SK-N-SH (cell line): ENCODE data around the gene HSF2. TPM values are rescaled to one million over a fixed set of nuclear protein-coding genes. Genes with fewer than 3 reads are reported as not detected.

Source experiments
- CTCF ChIA-PET: fragments of 300-600, 350-600 bp; formaldehyde crosslinking; extraction: SDS; loops from one replicate; lab custom pipeline; 2021; lab: Yijun Ruan, JAX
- POLR2A ChIA-PET: fragments of 350-600 bp; sonication (Branson Sonifier 250); formaldehyde crosslinking; extraction: SDS; loops from one replicate; lab custom pipeline; 2020; ENCODE audit warnings: antibody characterized with exemption, inconsistent platforms; lab: Yijun Ruan, JAX
- DNase-seq: peaks from one replicate; pipeline ENCODE4 v3.0.0; 2012
- H2AFZ ChIP-seq: fragments of 200-600 bp; sonication (generic); 2 replicates; pipeline ENCODE4 v1.8.1; 2016; ENCODE audit warnings: antibody characterized with exemption, mild to moderate bottlenecking, low read depth
- H3F3A ChIP-seq: fragments of 200-600 bp; sonication (generic); replicated peaks from 2 replicates; pipeline ENCODE3; 2016; ENCODE audit warnings: antibody characterized with exemption, mild to moderate bottlenecking; ENCODE audit not compliant: insufficient read depth
- H3K27ac ChIP-seq, 2 experiments: fragments of 200-500 bp in 1 of 2; fragments of 200-600 bp in 1 of 2; sonication (Bioruptor generic) in 1 of 2; sonication (generic), shearing (Covaris generic) in 1 of 2; 2 replicates each; pipeline versions ENCODE4 v1.5.1 to v1.6.1; 2014 to 2016; ENCODE audit warnings: low read depth in 2 of 2, inconsistent platforms in 1 of 2, low read length in 1 of 2, mild to moderate bottlenecking in 1 of 2, mixed read lengths in 1 of 2
- H3K27me3 ChIP-seq: fragments of 200-600 bp; sonication (generic), shearing (Covaris generic); 2 replicates; pipeline ENCODE4 v1.6.1; 2016; ENCODE audit warnings: mixed run types; ENCODE audit not compliant: insufficient read depth
- H3K36me3 ChIP-seq, 2 experiments: fragments of 200-500 bp in 1 of 2; fragments of 200-600 bp in 1 of 2; sonication (Bioruptor generic) in 1 of 2; sonication (generic) in 1 of 2; replicated peaks in 1 of 2; 2 replicates each; pipeline versions ENCODE3 to v1.5.1; 2014 to 2016; ENCODE audit warnings: low read length in 1 of 2, mild to moderate bottlenecking in 1 of 2; ENCODE audit not compliant: insufficient read depth in 2 of 2, control insufficient read depth in 1 of 2
- H3K4me1 ChIP-seq, 2 experiments: fragments of 200-500 bp in 1 of 2; fragments of 200-600 bp in 1 of 2; sonication (Bioruptor generic) in 1 of 2; sonication (generic), shearing (Covaris generic) in 1 of 2; 2 replicates each; pipeline versions ENCODE4 v1.5.1 to v1.6.1; 2014 to 2016; ENCODE audit warnings: low read depth in 1 of 2, low read length in 1 of 2, mixed run types in 1 of 2; ENCODE audit not compliant: insufficient read depth in 2 of 2, control insufficient read depth in 1 of 2
- H3K4me2 ChIP-seq: fragments of 200-600 bp; sonication (generic), shearing (Covaris generic); 2 replicates; pipeline ENCODE4 v1.6.1; 2017; ENCODE audit warnings: mixed run types
- H3K4me3 ChIP-seq, 2 experiments: fragments of 200-500 bp in 1 of 2; fragments of 200-600 bp in 1 of 2; sonication (Bioruptor generic) in 1 of 2; sonication (generic), shearing (Covaris generic) in 1 of 2; 2 replicates each; pipeline versions ENCODE4 v1.5.1 to v1.8.1; 2014 to 2016; ENCODE audit warnings: low read depth in 2 of 2, inconsistent platforms in 1 of 2, low read length in 1 of 2, mild to moderate bottlenecking in 1 of 2, mixed read lengths in 1 of 2, moderate library complexity in 1 of 2
- H3K79me2 ChIP-seq: fragments of 200-600 bp; sonication (generic); 2 replicates; pipeline ENCODE4 v1.8.1; 2017; ENCODE audit warnings: mild to moderate bottlenecking; ENCODE audit not compliant: insufficient read depth
- H3K9ac ChIP-seq: fragments of 200-600 bp; sonication (generic); 2 replicates; pipeline ENCODE4 v1.6.1; 2017; ENCODE audit warnings: mixed run types
- H3K9me2 ChIP-seq: fragments of 200-600 bp; sonication (generic); 2 replicates; pipeline ENCODE4 v1.6.1; 2017; ENCODE audit warnings: mixed run types
- H3K9me3 ChIP-seq: fragments of 200-600 bp; sonication (generic); 2 replicates; pipeline ENCODE4 v1.6.1; 2017; ENCODE audit warnings: mixed run types, mild to moderate bottlenecking, moderate library complexity
- H4K20me1 ChIP-seq: fragments of 200-600 bp; sonication (generic); 2 replicates; pipeline ENCODE4 v1.6.1; 2017; ENCODE audit warnings: mild to moderate bottlenecking, mixed run types; ENCODE audit not compliant: insufficient read depth
- CHD2 ChIP-seq: fragments of 150-350 bp; IDR thresholded peaks from 2 replicates; pipeline ENCODE4 v1.6.1; 2018; ENCODE audit warnings: low read length; ENCODE audit not compliant: partially characterized antibody
- ELF1 ChIP-seq: IDR thresholded peaks from 2 replicates; pipeline ENCODE4 v1.4.0; 2012
- FOSL2 ChIP-seq: IDR thresholded peaks from 2 replicates; pipeline ENCODE4 v1.4.0; 2012; ENCODE audit warnings: low read depth, mild to moderate bottlenecking, moderate library complexity, borderline replicate concordance
- GATA2 ChIP-seq: sonication (generic); formaldehyde crosslinking; IDR thresholded peaks from 2 replicates; pipeline ENCODE4 v1.5.0; 2020; ENCODE audit warnings: mild to moderate bottlenecking, missing genetic modification reagents
- JUND ChIP-seq: IDR thresholded peaks from 2 replicates; pipeline ENCODE4 v1.4.0; 2012
- MXI1 ChIP-seq: IDR thresholded peaks from 2 replicates; pipeline ENCODE4 v1.6.1; 2012; ENCODE audit warnings: mild to moderate bottlenecking, low read depth, low read length, improper control_type of control experiment
- NFIC ChIP-seq: IDR thresholded peaks from 2 replicates; pipeline ENCODE4 v1.4.0; 2012; ENCODE audit warnings: borderline replicate concordance
- POLR2AphosphoS5 ChIP-seq: IDR thresholded peaks from 2 replicates; pipeline ENCODE4 v1.6.1; 2012; ENCODE audit warnings: low read depth, low read length
- RCOR1 ChIP-seq: fragments of 150-350 bp; IDR thresholded peaks from 2 replicates; pipeline ENCODE4 v1.6.1; 2017; ENCODE audit warnings: antibody characterized with exemption, low read length
- RFX5 ChIP-seq: IDR thresholded peaks from 2 replicates; pipeline ENCODE4 v1.6.1; 2012; ENCODE audit warnings: mild to moderate bottlenecking, improper control_type of control experiment, low read length
- RXRA ChIP-seq: IDR thresholded peaks from 2 replicates; pipeline ENCODE4 v1.4.0; 2012; ENCODE audit warnings: low read depth, mild to moderate bottlenecking, borderline replicate concordance
- SIN3A ChIP-seq: IDR thresholded peaks from 2 replicates; pipeline ENCODE4 v1.6.1; 2012; ENCODE audit warnings: low read depth, mild to moderate bottlenecking, low read length, moderate library complexity, borderline replicate concordance
- TAF1 ChIP-seq: IDR thresholded peaks from 2 replicates; pipeline ENCODE4 v1.6.1; 2012; ENCODE audit warnings: low read depth, mild to moderate bottlenecking, low read length, moderate library complexity, borderline replicate concordance
- TCF12 ChIP-seq: IDR thresholded peaks from 2 replicates; pipeline ENCODE4 v1.4.0; 2012
- WGBS: methylation state at CpG from one replicate; pipeline ENCODE4 v1.1.6; 2017; ENCODE audit warnings: low lambda C conversion rate; 5-methylcytosine and 5-hydroxymethylcytosine counted together
- polyA plus RNA-seq, 3 experiments: library from polyadenylated mRNA; depleted of rRNA; stranded (reverse); fragments of >200 nt; gene quantifications; 2 replicates each; pipeline ENCODE4 v1.2.3, GENCODE V29; 2012
- TF ChIP-seq, protein P1 (sequence below): fragments of 150-350 bp; IDR thresholded peaks from 2 replicates; pipeline ENCODE4 v1.6.1; 2016; ENCODE audit warnings: mild to moderate bottlenecking, low read depth, low read length
- TF ChIP-seq, protein P2 (sequence below): IDR thresholded peaks from 2 replicates; pipeline ENCODE4 v1.4.0; 2012; ENCODE audit warnings: low read depth, borderline replicate concordance
- TF ChIP-seq, protein P3 (sequence below): IDR thresholded peaks from 2 replicates; pipeline ENCODE4 v1.4.0; 2012; ENCODE audit warnings: low read depth, borderline replicate concordance
- TF ChIP-seq, protein P4 (sequence below): fragments of 200-600 bp; sonication (generic); IDR thresholded peaks from 2 replicates; pipeline ENCODE4 v1.6.1; 2017; ENCODE audit warnings: antibody characterized with exemption, mild to moderate bottlenecking, moderate library complexity
- TF ChIP-seq, protein P5 (sequence below): fragments of 150-350 bp; IDR thresholded peaks from 2 replicates; pipeline ENCODE4 v1.6.1; 2017; ENCODE audit warnings: antibody characterized with exemption, low read length, low read depth, borderline replicate concordance

The HSF2 gene
- polyA plus RNA-seq, 1 of the 3 experiments (the other 2 are of a cell fraction), result 22.2 TPM

DNA sequence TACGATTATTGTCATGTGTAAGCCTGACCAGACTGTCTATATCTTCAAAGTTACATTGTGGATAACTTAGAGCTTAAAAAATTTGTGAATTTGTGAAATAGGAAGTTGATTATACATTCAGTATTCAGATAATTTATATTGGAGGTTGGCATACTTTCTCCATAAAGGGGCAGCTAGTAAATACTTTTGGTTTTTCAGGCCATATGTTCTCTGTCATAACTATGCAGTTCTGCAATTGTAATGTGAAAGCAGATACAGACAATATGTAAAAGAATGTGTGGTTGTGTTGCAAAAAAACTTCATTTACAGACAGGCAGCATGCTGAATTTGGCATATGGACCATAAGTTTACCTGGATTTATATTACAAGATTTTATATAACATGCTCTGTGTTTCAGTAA is 29.3 kb downstream of the HSF2 start:
- Histone ChIP-seq H3K9ac (no peak overlapping the region), H2AFZ (no peak overlapping the region), H3F3A (no peaks in the 10 kb centered on the region), H3K4me2 (no peak overlapping the region), H3K4me3 (no peak overlapping the region), H4K20me1 (no peaks in the 10 kb centered on the region), H3K9me2 (no peaks in the 10 kb centered on the region), H3K9me3 (no peaks in the 10 kb centered on the region), H3K27me3 (no peaks in the 10 kb centered on the region), H3K4me1 (no peaks in the 10 kb centered on the region), H3K27ac (no peak overlapping the region), H3K36me3 (peaks cover 69 to 90% of the 10 kb centered on the region in 2 experiments), H3K79me2 (no peaks in the 10 kb centered on the region)
- TF ChIP-seq FOSL2, result no peak
- TF ChIP-seq JUND, result no peak
- TF ChIP-seq, protein P1, sequence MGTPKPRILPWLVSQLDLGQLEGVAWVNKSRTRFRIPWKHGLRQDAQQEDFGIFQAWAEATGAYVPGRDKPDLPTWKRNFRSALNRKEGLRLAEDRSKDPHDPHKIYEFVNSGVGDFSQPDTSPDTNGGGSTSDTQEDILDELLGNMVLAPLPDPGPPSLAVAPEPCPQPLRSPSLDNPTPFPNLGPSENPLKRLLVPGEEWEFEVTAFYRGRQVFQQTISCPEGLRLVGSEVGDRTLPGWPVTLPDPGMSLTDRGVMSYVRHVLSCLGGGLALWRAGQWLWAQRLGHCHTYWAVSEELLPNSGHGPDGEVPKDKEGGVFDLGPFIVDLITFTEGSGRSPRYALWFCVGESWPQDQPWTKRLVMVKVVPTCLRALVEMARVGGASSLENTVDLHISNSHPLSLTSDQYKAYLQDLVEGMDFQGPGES, result no peak
- TF ChIP-seq RCOR1, result no peak
- no peak for TF ChIP-seq RXRA
- TF ChIP-seq, protein P2, sequence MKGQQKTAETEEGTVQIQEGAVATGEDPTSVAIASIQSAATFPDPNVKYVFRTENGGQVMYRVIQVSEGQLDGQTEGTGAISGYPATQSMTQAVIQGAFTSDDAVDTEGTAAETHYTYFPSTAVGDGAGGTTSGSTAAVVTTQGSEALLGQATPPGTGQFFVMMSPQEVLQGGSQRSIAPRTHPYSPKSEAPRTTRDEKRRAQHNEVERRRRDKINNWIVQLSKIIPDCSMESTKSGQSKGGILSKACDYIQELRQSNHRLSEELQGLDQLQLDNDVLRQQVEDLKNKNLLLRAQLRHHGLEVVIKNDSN, result no peak
- TF ChIP-seq RFX5, result no peak
- TF ChIP-seq, protein P3, sequence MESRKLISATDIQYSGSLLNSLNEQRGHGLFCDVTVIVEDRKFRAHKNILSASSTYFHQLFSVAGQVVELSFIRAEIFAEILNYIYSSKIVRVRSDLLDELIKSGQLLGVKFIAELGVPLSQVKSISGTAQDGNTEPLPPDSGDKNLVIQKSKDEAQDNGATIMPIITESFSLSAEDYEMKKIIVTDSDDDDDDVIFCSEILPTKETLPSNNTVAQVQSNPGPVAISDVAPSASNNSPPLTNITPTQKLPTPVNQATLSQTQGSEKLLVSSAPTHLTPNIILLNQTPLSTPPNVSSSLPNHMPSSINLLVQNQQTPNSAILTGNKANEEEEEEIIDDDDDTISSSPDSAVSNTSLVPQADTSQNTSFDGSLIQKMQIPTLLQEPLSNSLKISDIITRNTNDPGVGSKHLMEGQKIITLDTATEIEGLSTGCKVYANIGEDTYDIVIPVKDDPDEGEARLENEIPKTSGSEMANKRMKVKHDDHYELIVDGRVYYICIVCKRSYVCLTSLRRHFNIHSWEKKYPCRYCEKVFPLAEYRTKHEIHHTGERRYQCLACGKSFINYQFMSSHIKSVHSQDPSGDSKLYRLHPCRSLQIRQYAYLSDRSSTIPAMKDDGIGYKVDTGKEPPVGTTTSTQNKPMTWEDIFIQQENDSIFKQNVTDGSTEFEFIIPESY, result no peak
- TF ChIP-seq, protein P4, sequence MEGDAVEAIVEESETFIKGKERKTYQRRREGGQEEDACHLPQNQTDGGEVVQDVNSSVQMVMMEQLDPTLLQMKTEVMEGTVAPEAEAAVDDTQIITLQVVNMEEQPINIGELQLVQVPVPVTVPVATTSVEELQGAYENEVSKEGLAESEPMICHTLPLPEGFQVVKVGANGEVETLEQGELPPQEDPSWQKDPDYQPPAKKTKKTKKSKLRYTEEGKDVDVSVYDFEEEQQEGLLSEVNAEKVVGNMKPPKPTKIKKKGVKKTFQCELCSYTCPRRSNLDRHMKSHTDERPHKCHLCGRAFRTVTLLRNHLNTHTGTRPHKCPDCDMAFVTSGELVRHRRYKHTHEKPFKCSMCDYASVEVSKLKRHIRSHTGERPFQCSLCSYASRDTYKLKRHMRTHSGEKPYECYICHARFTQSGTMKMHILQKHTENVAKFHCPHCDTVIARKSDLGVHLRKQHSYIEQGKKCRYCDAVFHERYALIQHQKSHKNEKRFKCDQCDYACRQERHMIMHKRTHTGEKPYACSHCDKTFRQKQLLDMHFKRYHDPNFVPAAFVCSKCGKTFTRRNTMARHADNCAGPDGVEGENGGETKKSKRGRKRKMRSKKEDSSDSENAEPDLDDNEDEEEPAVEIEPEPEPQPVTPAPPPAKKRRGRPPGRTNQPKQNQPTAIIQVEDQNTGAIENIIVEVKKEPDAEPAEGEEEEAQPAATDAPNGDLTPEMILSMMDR, result no peak
- no peak for TF ChIP-seq MXI1
- TF ChIP-seq SIN3A, result no peak
- TF ChIP-seq ELF1, result no peak
- no peak for TF ChIP-seq TCF12
- no peak for TF ChIP-seq NFIC
- no peak for TF ChIP-seq TAF1
- no peak for TF ChIP-seq CHD2
- no peak for TF ChIP-seq POLR2AphosphoS5
- TF ChIP-seq GATA2 (CRISPR knock-in tag), result no peak
- TF ChIP-seq, protein P5, sequence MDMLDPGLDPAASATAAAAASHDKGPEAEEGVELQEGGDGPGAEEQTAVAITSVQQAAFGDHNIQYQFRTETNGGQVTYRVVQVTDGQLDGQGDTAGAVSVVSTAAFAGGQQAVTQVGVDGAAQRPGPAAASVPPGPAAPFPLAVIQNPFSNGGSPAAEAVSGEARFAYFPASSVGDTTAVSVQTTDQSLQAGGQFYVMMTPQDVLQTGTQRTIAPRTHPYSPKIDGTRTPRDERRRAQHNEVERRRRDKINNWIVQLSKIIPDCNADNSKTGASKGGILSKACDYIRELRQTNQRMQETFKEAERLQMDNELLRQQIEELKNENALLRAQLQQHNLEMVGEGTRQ, result no peak
- ChIA-PET POLR2A (interaction anchor here (0.6 kb wide), 1 partner anchor 35 kb away, joined by 3 read pairs; no protein-coding TSS in a partner anchor), CTCF (no interaction called here)
- 89% methylated on average over 1 of the region's 1 CpG for WGBS
- no peak for DNase-seq
